Measurements from ENCODE around the gene KCNH3.
"Not testable (repeated sequence)": the region's sequence is repeated elsewhere in the genome, so short reads cannot be mapped to it uniquely, and the experiment has no call there.

Gene KCNH3

GRCh38 chr12:49598527-49598926 is 59.7 kb downstream of the KCNH3 start:
- no peak for DNase-seq

DNA sequence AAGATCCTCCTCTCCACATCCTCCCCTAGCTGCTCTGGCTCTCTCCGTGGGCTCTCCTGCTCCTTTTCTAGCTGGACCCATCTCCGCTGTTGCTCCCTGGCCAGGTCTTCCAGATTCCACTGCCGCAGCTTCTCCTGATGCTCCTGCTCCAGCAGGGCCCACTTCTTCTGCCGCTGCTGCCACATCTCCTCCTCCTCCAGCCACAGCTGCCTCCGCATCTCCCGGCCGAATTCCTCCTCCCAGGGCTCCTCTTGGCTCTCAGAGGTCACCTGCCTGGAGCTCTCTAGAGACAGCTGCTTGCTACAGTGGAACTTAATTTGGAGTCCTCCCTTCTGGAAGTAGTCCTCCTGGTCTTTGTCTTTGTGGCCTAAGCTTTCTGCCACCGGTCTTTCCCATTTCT is 61.1 kb downstream of the KCNH3 start:
- DNase-seq: no peak

DNA sequence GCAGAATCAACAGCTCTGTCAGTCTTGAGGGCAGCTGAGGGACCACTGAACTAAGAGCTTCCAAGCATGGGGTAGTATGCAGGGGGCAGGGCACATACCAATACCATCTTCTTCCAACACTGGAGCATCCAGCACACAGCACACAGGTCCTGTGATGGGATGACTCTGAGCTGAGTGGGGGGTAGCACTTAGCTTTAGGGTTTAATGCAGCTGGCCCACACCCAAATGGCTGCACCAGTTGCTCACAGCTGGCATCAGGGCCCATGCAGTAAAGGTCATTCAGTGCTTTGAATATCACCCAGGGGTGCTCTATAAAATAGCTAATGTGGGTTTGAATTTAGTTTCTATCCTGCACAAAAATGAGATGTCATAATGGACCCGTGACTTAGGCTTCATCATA is 64.9 kb downstream of the KCNH3 start:
- no peak for DNase-seq

DNA sequence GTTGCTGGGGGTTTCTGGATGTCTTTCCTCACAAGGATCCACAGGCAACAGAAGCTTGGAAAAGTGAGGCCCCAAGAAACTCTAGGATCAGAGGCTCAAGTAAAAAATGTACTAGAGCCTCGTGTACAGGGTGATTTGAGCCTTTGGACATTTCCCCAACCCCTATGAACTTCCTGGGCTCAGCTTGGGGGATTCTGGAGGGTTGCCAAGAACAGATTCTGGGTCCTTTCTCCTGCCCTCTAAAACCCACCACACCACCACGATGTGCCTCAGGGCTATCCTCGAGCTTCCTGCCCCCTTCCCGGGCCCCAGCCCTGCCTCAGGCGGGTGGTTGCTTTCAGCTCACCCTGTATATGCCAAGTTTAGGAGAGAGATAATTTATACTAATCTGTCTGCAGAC is 66.0 kb downstream of the KCNH3 start:
- no peak for DNase-seq

DNA sequence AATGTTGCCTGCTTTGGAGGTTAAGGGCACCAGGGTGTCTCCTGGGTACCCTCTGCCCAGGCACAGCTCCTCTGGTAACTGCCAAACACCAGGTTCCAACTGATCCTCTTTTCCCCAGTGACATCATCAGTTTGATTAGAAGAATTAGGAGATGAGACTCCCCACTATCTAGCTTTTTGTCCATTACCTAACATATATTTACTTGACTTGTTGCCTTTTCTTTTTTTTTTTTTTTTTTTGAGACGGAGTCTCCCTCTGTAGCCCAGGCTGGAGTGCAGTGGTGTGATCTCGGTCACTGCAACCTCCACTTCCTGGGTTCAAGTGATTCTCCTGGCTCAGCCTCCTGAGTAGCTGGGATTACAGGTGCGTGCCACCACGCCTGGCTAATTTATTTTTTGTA is 66.7 kb downstream of the KCNH3 start, which contains the start of gene FAM186B:
FAM186B (minus strand) TSS at position 101 of the 400 bp plus-strand sequence. CDS start 162 bp downstream, outside the sequence.
- DNase-seq: not testable (repeated sequence)

All from DMS 273 treated with DMSO at 0.1 percent for 48 hours (cell line).